HG03097 (cell line): ENCODE results near the gene ATP5F1E.

Source experiments
- ATAC-seq: cut with Tn5 transposase; IDR thresholded peaks from one replicate; pipeline ENCODE4 v1.9.1; 2021; ENCODE audit not compliant: unreplicated experiment, low FRiP score

ATP5F1E gene

DNA sequence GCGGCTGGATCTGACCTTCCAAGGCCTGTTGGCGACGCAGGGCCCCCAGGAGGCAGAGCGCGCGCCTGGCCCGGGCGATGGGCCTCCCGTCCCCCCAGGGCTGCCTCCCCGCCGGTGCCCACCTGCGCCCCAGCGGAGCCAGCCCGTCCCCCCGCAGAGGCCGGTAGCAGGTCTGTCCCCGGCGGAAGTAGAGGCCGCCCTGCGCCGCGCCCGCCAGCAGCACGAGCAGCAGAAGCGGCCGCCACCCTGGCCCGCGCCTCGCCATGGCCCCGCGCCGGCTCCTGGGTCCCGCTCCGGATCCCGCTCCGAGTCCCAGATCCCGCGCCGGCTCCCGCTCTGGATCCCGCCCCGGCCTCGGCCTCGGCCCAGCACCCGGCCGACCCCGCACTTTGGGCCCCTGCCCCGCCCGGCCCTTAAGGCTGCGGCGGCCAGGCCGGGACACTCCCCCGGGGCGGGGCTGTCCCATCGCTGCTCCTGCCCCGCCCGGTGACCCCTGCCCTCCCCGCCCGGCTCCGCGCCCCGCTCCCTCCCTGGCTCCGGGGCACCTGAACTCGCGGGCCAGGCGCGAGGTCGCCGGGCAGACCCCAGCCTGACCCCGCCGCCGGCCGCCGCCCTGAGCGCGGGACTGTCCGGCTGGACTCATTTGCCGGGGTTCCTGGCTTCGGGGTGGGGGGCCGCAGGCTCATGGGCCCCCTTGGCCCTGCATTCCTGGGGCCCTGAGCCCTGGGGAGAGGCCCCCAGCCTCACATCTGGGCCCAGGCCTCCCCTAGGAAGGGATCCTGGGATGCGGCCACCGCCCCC, 25.1 kb downstream of the ATP5F1E start, which contains the start of gene CTSZ:
Gene CTSZ (minus strand): TSS at position 391 of the 801 bp plus-strand sequence. CDS start 126 bp downstream, at position 265.
- ATAC-seq: no peak

DNA sequence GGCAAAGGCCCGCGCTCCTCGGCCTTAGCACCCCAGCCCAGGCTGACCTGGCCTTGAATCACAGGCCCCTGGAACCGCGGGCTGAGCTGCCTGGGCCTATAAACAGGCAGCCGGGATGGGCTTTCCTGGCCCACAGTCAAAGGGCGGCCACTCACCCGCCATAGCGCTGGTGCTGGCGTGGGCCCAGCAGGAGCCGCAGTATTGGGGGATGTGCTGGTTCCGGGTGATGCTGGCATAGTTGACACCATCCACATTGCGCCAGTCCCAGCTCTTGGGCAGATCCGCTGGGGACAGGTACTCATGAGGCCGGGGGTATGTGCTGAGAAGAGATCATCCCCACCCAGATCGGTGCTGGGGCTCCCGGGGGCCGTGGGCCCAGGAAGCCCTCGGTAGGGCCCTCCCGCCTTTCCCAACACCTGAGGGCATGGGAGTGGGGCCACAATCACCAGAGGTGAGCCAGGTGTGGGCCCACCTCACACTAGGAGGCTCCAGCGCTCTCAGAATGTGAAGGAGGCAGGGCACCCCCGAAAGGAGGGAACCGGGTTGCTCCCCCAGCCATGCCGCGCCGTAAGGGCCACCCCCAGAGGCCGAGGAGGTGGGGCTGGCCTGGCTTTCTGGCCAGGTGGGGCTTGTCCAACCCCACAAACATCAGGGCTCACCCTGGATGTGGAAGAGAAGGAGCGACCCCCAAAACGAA, 25.8 kb downstream of the ATP5F1E start:
- ATAC-seq: no peak

GRCh38 chr20:59005523-59006166, 26.5 kb downstream of the ATP5F1E start:
- no peak for ATAC-seq

GRCh38 chr20:59004763-59005522, 27.2 kb downstream of the ATP5F1E start:
- ATAC-seq: peak; percentile 61

DNA sequence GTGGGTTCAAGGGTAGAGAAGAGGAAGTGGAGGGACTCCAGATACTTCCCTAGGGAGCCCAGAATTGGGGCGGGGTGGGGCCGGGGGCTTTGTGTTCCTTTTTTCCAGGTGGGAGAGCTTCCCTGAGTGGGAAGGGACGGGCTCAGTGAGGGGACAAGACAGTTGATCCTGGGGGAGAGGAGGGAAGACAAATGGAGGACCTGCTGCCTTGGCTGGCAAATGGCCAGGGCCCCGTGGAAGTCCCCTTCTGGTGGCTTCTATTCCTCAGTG, 27.7 kb downstream of the ATP5F1E start:
- ATAC-seq: no peak

DNA sequence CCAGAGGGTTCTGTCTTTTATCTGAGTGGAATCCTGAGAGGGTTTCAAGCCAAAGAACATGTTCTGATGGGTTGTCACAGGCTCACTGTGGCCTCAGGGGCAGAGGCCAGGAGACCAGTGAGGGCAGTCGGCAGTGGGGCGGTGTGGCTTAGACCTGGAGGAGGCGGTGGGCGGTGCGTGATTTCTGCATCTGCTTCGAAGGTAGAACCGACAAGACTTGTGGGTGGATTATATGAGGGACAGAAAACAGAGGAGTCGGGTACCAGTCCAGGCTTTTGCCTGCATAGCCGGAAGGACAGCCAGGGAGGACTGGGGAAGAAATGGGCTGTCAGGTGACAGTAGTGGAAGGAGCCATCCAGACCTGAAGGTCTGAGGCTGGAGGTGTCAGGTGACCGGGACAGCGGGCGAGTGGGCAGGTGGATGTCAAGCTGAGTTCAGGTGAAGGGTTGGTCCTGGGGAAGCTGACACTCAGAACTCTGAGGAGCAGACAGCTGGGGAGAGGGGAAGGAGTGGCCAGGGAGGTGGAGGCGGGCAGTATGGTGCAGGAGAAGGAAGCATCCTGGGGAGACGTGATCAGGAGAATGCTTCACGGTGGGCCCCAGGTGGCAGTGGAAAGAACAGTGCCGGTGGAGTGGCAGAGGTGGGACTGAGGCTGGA, 28.2 kb downstream of the ATP5F1E start:
- no peak for ATAC-seq

DNA sequence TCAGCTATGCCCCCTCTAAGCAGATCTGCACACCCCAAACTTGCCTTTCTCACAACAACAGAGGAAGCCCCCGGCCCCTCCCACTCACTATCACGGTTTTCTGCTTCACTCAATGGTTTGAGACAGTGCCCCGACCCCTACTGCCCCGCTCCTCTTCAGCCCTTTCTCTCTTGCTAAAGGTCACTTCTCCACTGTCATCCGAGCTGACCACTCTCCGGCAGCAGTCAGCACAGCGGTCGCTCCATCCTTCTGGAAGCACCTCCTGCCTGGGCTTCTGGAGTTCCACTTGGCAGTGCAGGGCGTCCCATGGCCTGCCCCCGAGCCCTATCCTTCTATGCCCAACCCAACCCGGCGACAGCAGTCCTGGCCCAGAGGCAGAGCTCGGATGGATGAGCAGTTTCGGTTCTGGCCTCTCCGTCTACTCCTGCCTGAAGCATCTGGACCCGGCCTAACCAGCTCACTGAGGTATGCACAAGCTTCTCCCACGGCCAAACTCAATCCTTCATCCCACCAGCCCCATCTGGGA, 29.2 kb downstream of the ATP5F1E start:
- no peak for ATAC-seq

- ATAC-seq: no peak
These were observed 29.7 kb downstream of the ATP5F1E start for GRCh38 chr20:59002388-59002787.

DNA sequence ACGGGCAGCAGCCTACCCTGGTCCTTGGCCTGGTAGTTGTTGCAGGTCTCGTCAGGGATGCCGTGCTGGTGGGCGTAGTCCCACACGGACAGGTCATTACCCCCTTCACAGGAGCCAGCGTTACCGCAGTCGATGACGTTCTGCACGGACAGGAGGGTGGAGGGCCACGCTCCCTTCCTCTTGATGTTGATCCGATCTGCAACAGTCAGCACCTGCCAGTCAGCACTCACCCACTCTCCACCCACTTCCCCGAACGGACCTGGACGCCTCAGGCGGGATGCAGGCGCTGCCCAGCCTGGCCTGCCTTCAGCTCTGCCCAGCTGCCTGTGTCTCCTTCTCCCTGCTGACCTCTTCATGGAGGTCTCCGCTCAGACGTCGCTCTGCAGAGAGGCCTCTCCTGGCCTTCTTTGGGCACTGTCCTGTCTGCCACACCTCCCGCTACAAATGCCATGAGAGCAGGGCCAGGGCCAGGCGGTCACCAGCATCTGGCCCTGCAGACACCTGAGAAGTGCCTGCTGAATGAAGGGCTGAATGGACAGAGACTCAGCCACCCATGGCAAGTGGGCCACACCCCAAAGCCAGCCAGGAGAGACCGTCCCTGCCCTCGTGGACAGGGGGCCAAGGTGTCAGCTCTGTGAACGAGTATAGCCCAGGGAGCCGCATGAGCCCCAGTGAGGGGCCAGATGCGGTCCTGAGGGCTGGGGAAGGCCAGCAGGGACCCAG, 30.5 kb downstream of the ATP5F1E start:
- ATAC-seq: no peak

DNA sequence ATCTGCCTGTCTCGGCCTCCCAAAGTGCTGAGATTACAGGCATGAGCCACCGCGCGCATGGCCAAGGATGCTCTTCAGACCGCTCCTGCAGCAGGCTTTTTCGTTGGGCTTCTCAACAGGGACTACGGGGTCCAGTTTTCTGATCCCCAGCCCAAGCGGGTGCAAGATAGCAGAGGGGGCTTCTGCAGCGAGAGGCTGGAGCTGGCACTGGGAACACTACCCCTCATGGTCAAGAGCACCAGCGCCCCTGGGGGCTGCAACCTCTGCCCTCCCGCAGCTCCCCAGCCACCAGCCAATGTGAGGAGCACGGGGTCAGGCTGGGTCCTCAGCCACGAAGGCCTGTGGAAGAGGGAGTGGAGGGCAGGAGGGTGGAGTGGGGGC, 31.1 kb downstream of the ATP5F1E start:
- ATAC-seq: no peak

GRCh38 chr20:59000326-59000725, 31.8 kb downstream of the ATP5F1E start:
- no peak for ATAC-seq

DNA sequence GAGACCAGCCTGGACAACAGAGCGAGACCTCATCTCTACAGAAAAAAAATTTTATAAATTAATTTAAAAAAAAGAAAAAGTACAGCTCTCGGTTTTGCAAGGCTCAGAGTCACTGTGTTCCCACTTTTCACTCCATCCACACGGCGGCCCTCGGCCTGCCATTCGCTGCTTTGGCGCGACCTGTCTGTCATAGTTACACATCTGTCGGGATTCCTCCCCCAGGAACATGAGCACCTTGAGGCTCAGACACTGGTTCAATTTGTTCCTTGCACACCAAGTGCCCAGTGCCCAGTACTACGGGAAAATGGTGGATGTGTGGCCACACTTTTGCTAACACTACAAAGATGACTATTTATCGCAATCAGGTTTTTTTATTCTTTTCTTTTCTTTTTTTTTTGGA, 33.5 kb downstream of the ATP5F1E start:
- no peak for ATAC-seq

GRCh38 chr20:58997141-58997770, 34.9 kb downstream of the ATP5F1E start:
- no peak for ATAC-seq

GRCh38 chr20:58996226-58996611, 35.9 kb downstream of the ATP5F1E start:
- ATAC-seq: no peak

GRCh38 chr20:58995461-58996225, 36.5 kb downstream of the ATP5F1E start:
- no peak for ATAC-seq

DNA sequence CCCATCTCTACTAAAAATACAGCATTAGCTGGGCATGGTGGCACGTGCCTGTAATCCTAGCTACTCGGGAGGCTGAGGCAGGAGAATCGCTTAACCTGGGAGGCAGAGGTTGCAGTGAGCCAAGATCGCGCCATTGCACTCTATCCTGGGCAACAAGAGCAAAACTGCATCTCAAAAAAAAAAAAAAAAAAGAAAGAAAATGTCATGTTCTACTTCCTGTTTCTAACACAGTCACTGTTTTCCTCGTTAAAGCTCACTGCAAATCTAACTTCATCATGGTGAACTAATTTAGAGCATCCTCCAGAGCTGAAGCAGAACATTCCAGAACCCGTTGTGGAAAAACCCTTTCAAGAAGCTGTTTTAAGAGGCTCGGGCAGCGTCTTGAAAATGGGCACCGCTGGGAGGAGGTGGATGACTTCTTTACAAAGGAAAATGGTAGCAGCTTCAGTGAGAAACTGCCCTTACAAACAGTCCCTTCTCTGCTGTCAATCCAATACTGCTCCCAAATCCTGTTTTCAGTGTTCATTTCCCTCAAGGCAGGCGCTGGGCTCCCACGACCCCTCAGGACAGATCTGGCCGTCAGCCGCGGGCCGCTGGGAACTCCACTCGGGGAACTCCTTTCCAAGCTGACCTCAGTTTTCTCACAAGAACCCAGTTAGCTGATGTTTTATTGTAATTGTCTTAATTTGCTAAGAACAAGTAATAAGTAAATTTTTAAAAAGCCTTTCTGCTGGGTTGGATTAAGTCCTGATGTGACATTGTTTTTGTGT, 37.6 kb downstream of the ATP5F1E start:
- no peak for ATAC-seq

- ATAC-seq: no peak
These were observed 38.5 kb downstream of the ATP5F1E start for GRCh38 chr20:58993332-58994248.
